ENCODE data around the gene PIN1.

GRCh38 chr19:9875796-9876195 lies 40.7 kb downstream of the PIN1 start:
- TF ChIP-seq POLR2A (IDR thresholded peaks at IDR 0.05) = no peak
- no peak for TF ChIP-seq CTCF (IDR thresholded peaks at IDR 0.05)
